Neural cell (in vitro differentiated cells): ENCODE results near the gene FNBP1L.

Experiments
- CTCF ChIP-seq: fragments of 450-650 bp; IDR thresholded peaks from 2 replicates; pipeline ENCODE4 v1.5.1; 2014; ENCODE audit warnings: antibody characterized with exemption, mild to moderate bottlenecking, moderate library complexity; ENCODE audit not compliant: poor library complexity, severe bottlenecking
- EZH2 ChIP-seq: fragments of 200-600, 300-800 bp; shearing (Covaris generic), sonication (generic); IDR thresholded peaks from 2 replicates; pipeline ENCODE4 v1.6.1; 2014; ENCODE audit warnings: antibody characterized with exemption, low read length, borderline replicate concordance, mild to moderate bottlenecking; ENCODE audit not compliant: insufficient read depth, poor library complexity, severe bottlenecking
- RAD21 ChIP-seq: fragments of 450-650 bp; conservative IDR thresholded peaks from 2 replicates; pipeline ENCODE4 v1.6.1; 2014; ENCODE audit warnings: antibody characterized with exemption, mild to moderate bottlenecking, moderate library complexity
- REST ChIP-seq: IDR thresholded peaks from 2 replicates; pipeline ENCODE4 v1.6.1; 2012; ENCODE audit warnings: borderline replicate concordance

GRCh38 chr1:93434987-93435386 is 12.9 kb upstream of the FNBP1L start:
- no peak for TF ChIP-seq CTCF
- no peak for TF ChIP-seq EZH2
- no peak for TF ChIP-seq RAD21
- no peak for TF ChIP-seq REST
